GM23338 (cell line): Measurements from ENCODE around the gene CREBL2. TPM values are rescaled to one million over a fixed set of nuclear protein-coding genes. Genes with fewer than 3 reads are reported as not detected.

Source experiments
- ATAC-seq: fragments of 200-7000 bp; cut with Tn5 transposase; 3 replicates; pipeline ENCODE4 v1.9.1; 2020
- DNase-seq: peaks from one replicate; pipeline ENCODE4 v3.0.0-alpha.2; 2015; ENCODE audit warnings: low spot score
- H2AFZ ChIP-seq: fragments of 200-600 bp; sonication (generic); 2 replicates; pipeline ENCODE4 v1.8.0; 2016; ENCODE audit warnings: antibody characterized with exemption, mild to moderate bottlenecking, moderate library complexity
- H3F3A ChIP-seq: fragments of 200-600 bp; sonication (generic); replicated peaks from 2 replicates; pipeline ENCODE4 v1.8.0; 2017; ENCODE audit warnings: antibody characterized with exemption, mixed run types, low read depth
- H3K27ac ChIP-seq: fragments of 200-600 bp; sonication (generic); 2 replicates; pipeline ENCODE4 v1.6.1; 2016; ENCODE audit warnings: low read depth
- H3K27me3 ChIP-seq: fragments of 200-600 bp; sonication (generic); 2 replicates; pipeline ENCODE4 v1.8.0; 2016; ENCODE audit warnings: mild to moderate bottlenecking, mixed run types, moderate library complexity; ENCODE audit not compliant: insufficient read depth
- H3K36me3 ChIP-seq: fragments of 200-600 bp; sonication (generic); 2 replicates; pipeline ENCODE4 v1.8.0; 2016; ENCODE audit warnings: mild to moderate bottlenecking; ENCODE audit not compliant: insufficient read depth
- H3K4me1 ChIP-seq: fragments of 200-600 bp; sonication (generic); 2 replicates; pipeline ENCODE4 v1.8.0; 2016; ENCODE audit warnings: mild to moderate bottlenecking, moderate library complexity; ENCODE audit not compliant: insufficient read depth
- H3K4me2 ChIP-seq: fragments of 200-600 bp; sonication (generic); 2 replicates; pipeline ENCODE4 v1.7.1; 2017; ENCODE audit warnings: mixed run types
- H3K4me3 ChIP-seq: fragments of 200-600 bp; sonication (generic); 2 replicates; pipeline ENCODE4 v1.6.1; 2016; ENCODE audit warnings: mixed run types
- H3K79me2 ChIP-seq: fragments of 200-600 bp; sonication (generic); replicated peaks from 2 replicates; pipeline ENCODE4 v1.8.0; 2017; ENCODE audit warnings: mild to moderate bottlenecking; ENCODE audit not compliant: insufficient read depth
- H3K9me2 ChIP-seq: fragments of 200-600 bp; sonication (generic); 2 replicates; pipeline ENCODE4 v1.8.0; 2017; ENCODE audit not compliant: insufficient read depth
- H4K20me1 ChIP-seq: fragments of 200-600 bp; sonication (generic); replicated peaks from 2 replicates; pipeline ENCODE4 v1.8.0; 2017; ENCODE audit warnings: mild to moderate bottlenecking; ENCODE audit not compliant: insufficient read depth
- H3K27ac Mint-ChIP-seq: 2 replicates; pipeline ENCODE4 v1.8.0; 2020; ENCODE audit warnings: inconsistent platforms, mild to moderate bottlenecking, moderate library complexity, mixed read lengths
- H3K27me3 Mint-ChIP-seq: 3 replicates; pipeline ENCODE4 v1.8.0; 2022; ENCODE audit warnings: low read depth, mild to moderate bottlenecking, moderate library complexity, mixed read lengths, inconsistent platforms; ENCODE audit not compliant: insufficient read depth, poor library complexity
- H3K36me3 Mint-ChIP-seq: 3 replicates; pipeline ENCODE4 v1.8.0; 2021; ENCODE audit warnings: low read depth, mild to moderate bottlenecking, inconsistent platforms, moderate library complexity, mixed read lengths
- H3K4me1 Mint-ChIP-seq: 3 replicates; pipeline ENCODE4 v1.8.0; 2020; ENCODE audit warnings: mild to moderate bottlenecking, inconsistent platforms, mixed read lengths
- H3K4me3 Mint-ChIP-seq: 3 replicates; pipeline ENCODE4 v1.8.0; 2021; ENCODE audit warnings: moderate library complexity, mild to moderate bottlenecking, inconsistent platforms, mixed read lengths
- H3K9me3 Mint-ChIP-seq: 3 replicates; pipeline ENCODE4 v1.8.0; 2020; ENCODE audit warnings: moderate library complexity, mild to moderate bottlenecking, inconsistent platforms, mixed read lengths
- CTCF ChIP-seq, 2 experiments: fragments of 200-600 bp in 1 of 2; sonication (generic) in 1 of 2; conservative IDR thresholded peaks; 2 replicates each; pipeline versions ENCODE4 v1.5.1 to v1.6.1; 2016 to 2017; ENCODE audit warnings: antibody characterized with exemption in 2 of 2, low read depth in 2 of 2, mild to moderate bottlenecking in 2 of 2, moderate library complexity in 1 of 2
- EZH2 ChIP-seq: fragments of 200-600 bp; sonication (generic); IDR thresholded peaks from one replicate; pipeline ENCODE4 v1.8.0; 2017; ENCODE audit warnings: antibody characterized with exemption, mild to moderate bottlenecking, low read depth; ENCODE audit not compliant: unreplicated experiment
- EZH2phosphoT487 ChIP-seq: fragments of 200-600 bp; sonication (generic); IDR thresholded peaks from one replicate; pipeline ENCODE4 v1.8.1; 2018; ENCODE audit warnings: antibody characterized with exemption; ENCODE audit not compliant: unreplicated experiment
- JUNB ChIP-seq: IDR thresholded peaks from one replicate; pipeline ENCODE4 v1.6.1; 2016; ENCODE audit warnings: antibody characterized with exemption; ENCODE audit not compliant: unreplicated experiment
- NANOG ChIP-seq: IDR thresholded peaks from 2 replicates; pipeline ENCODE4 v1.6.1; 2016; ENCODE audit warnings: antibody characterized with exemption, borderline replicate concordance
- REST ChIP-seq: IDR thresholded peaks from one replicate; pipeline ENCODE4 v1.6.1; 2018; ENCODE audit warnings: antibody characterized with exemption; ENCODE audit not compliant: unreplicated experiment
- STAT1 ChIP-seq: IDR thresholded peaks from one replicate; pipeline ENCODE4 v1.6.1; 2016; ENCODE audit warnings: antibody characterized with exemption; ENCODE audit not compliant: unreplicated experiment
- ZNF331 ChIP-seq: fragments of 250-450 bp; sonication (Bioruptor Pico); IDR thresholded peaks from 2 replicates; pipeline ENCODE4 v1.5.0; 2020; ENCODE audit warnings: low read depth, mild to moderate bottlenecking, moderate library complexity
- ZNF462 ChIP-seq: fragments of 250-450 bp; sonication (Bioruptor Pico); IDR thresholded peaks from 2 replicates; pipeline ENCODE4 v1.5.0; 2020; ENCODE audit warnings: mild to moderate bottlenecking, moderate library complexity
- polyA plus RNA-seq: library from polyadenylated mRNA; unstranded; fragments of >200 nt; fragmentation: Nextera tagmentation; extraction: Ambion mirVana; gene quantifications from 2 replicates; pipeline ENCODE4 v1.2.1, GENCODE V29; 2016
- total RNA-seq: library from RNA; depleted of rRNA; stranded (reverse); fragments of >200 nt; shearing (Covaris generic); gene quantifications from 2 replicates; pipeline ENCODE4 v1.2.3, GENCODE V29; 2014

CREBL2 gene
- total and polyA plus RNA-seq, 2 experiments from 2014 or later = 9.0 to 21.6 TPM

GRCh38 chr12:12563290-12563928 lies 48.3 kb upstream of the CREBL2 start (continued):
- no peak for TF ChIP-seq CTCF (conservative IDR thresholded peaks at IDR 0.05; ENCODE audit: low read depth in 2 of 2)
- TF ChIP-seq NANOG = no peak
- TF ChIP-seq EZH2phosphoT487 = no peak
- TF ChIP-seq ZNF331 (CRISPR knock-in tag) = no peak

GRCh38 chr12:12564911-12565310 lies 46.8 kb upstream of the CREBL2 start:
- peaks cover 22% of the 10 kb centered on the region for H3K36me3 Mint-ChIP-seq
- ATAC-seq = no peak
- Histone ChIP-seq H3K79me2 (peaks cover 16% of the 10 kb centered on the region), H3K36me3 (no peaks in the 10 kb centered on the region), H3K27ac (no peak overlapping the region), H3F3A (peaks cover 7% of the 10 kb centered on the region), H3K4me3 (no peak overlapping the region), H3K4me1 (peaks cover 12% of the 10 kb centered on the region), H3K9me2 (0 out of 2 replicates have a peak, but pooled peaks cover 4% of the 10 kb centered on the region), H2AFZ (no peak overlapping the region), H3K4me2 (no peak overlapping the region), H3K27me3 (no peaks in the 10 kb centered on the region), H4K20me1 (no peaks in the 10 kb centered on the region)
- peaks cover 9% of the 10 kb centered on the region; the same call in 2 of the 3 replicates for H3K4me1 Mint-ChIP-seq
- H3K9me3 Mint-ChIP-seq = peaks cover 22% of the 10 kb centered on the region
- DNase-seq = no peak
- H3K27ac Mint-ChIP-seq = no peak overlapping the region
- H3K27me3 Mint-ChIP-seq = peaks cover 3% of the 10 kb centered on the region
- H3K4me3 Mint-ChIP-seq = no peak overlapping the region; the same call in 2 of the 3 replicates
- TF ChIP-seq ZNF462 (CRISPR knock-in tag) (no peak), STAT1 (no peak), EZH2 (no peak), NANOG (no peak), JUNB (no peak), CTCF (conservative IDR thresholded peaks at IDR 0.05; ENCODE audit: low read depth in 2 of 2) (no peak), REST (no peak)
